Stimulated activated CD8-positive, alpha-beta memory T cell treated with anti-CD3 and anti-CD28 coated beads, Interleukin-4, amount 100 ng/mL, for 48 hours (primary cell): ENCODE results near the gene PPP3CA.

ENCODE experiments used
- DNase-seq: peaks from one replicate; pipeline ENCODE4 v3.0.0-alpha.2; 2020

Gene PPP3CA

DNA sequence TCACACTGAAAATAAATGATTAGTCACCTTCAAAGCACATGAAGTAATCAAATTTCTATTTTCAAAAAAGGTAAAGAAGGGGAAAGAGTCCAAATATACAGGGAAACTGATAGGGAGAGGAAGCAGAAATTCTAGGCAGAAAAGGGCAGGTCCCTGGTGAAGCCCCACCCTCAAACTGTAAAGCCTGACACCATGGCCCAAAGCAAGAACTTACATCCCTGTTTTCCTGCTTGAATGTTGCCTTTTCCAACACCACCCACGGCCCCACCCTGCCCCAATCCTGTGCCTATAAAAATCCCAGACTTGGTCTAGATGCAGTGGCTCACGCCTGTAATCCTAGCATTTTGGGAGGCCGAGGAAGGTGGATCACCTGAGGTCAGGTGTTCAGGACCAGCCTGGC is 361.8 kb downstream of the PPP3CA start:
- no peak for DNase-seq

GRCh38 chr4:100984901-100985300 is 362.4 kb downstream of the PPP3CA start:
- no peak for DNase-seq

GRCh38 chr4:100983426-100983825 is 363.9 kb downstream of the PPP3CA start:
- DNase-seq: no peak

GRCh38 chr4:100982345-100982744 is 365.0 kb downstream of the PPP3CA start:
- DNase-seq: no peak

DNA sequence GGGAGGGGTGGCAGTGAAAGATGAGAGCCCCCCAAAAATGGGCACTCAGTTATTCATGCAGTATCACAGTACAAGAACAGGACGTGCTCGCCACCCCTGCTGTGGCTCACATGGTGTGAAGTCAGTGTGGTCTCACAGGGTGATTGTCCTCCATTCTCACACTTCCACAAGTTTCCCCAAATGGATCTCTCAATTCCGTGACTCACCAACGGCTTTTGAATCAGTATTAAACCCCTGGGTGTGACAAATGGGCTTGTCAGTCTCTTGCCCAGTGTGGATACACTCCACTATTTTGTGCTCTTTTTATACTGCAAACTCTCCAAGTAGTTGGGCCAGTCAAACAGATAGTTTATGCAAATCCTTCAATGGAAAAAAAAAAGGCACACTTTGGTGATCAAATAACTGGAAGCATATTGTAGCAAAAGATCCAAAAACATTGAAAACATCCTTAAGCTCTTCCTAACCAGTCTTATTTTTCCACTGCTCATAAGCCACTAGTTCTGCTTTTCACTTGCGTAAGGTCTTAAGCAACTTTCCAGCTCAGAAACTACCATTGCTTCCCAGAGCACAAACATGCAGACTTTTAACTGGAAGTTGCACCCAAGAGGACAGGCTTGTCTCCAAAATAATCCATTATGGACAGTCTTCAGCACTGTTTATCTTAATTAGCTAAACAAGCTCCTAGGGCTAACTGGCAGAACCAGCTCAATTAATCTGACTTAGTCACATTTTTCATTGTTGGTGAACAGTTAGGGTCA is 365.7 kb downstream of the PPP3CA start:
- no peak for DNase-seq

- no peak for DNase-seq
These were observed 367.6 kb downstream of the PPP3CA start for GRCh38 chr4:100979736-100980135.

DNA sequence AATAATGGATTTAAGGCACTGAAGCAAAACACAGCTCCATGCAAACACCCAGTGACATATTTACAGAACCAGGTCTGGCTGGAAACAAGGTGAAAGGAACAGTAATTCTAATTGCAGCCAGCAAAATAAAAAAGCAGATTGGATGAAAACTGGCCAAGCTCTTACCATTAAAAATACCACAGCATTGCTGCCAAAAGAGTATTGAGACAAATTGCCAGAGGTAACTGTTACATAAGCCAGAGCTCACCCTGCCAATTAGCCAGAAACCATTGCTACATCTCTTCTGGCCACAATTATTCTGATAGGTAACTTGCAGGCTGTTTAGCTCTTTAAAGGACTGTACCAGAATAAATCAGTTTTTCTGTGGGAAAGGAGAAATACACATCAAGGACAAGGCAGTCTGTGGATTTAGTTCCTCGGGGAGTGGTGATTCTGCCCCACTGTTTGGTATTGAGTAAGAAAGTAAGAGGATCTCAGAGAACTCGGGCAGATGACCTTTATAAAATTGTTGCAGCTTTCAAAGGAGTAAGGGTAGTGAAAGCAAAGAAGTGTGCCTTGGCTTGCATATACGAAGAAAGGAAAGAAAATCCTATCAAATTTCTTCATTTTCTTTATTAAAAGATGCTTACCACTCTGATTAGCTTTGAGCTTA is 369.5 kb downstream of the PPP3CA start:
- DNase-seq: no peak

DNA sequence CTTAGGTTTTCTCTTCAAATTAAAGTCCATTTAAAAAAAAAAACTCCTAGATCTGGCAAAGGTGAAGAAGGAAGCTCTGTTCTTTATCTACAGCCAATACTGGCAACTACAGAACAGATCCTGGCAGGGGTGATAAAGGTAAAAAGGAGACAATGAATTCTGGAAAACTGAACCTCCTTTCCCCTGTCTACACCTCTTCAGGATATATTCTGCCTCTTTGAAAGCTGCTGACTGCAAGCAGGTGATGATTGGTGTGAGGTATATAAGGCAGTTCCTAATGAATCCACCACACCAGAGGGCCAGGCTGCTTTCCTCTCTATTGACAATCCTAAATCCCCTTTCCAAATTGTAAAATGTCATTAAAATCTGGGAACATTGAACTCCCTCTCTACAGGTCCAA is 370.1 kb downstream of the PPP3CA start:
- no peak for DNase-seq
